ENCODE results near the gene TRAK2. TPM values are rescaled to one million over a fixed set of nuclear protein-coding genes. Genes with fewer than 3 reads are reported as not detected.

The TRAK2 gene
- total and polyA plus RNA-seq, 2 of the 13 experiments (the other 11 are each of a cell fraction or from before 2014, with no cell fraction given), result 7.7 to 21.0 TPM

DNA sequence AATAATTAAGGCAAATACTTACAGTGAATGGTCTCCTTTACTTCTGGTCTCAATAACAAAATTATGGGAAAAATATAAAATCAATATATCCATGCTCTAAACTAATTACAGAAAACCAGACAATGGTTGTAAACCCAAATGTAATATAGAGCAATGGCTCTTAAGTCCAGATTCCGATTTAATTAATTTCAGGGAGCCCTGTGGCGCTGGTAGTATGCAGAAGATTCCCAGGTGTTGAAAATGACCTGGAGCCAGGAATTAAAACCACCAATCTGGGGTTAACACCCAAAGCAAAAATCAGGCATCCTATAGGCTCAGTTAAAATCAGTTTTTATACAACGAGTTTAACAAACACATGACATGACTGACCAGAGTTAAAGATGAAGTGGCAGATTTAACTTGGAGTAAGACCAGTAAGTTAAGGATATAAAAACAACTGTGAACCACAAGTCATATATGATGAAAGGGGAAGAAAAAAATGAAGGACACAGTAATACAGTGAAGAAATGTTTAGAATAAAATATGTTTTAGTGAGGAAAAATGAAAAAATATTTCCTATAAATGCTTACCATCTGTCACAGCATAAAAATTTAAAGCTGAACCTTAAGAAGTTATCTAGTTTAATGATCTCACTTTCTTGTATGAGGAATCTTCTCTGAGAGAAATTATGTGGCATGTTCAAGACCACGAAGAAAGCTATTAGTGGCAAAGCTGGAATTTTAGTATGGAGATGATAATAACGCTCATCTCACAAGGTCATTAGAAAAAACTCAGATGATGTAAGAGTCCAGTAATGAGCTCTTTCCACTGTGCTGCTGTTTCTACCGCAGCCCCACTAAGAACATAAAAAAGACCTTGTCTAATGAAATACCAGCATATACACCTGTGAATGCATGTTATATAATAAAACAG is 48.4 kb downstream of the TRAK2 start (continued):
- TF ChIP-seq, protein P1, sequence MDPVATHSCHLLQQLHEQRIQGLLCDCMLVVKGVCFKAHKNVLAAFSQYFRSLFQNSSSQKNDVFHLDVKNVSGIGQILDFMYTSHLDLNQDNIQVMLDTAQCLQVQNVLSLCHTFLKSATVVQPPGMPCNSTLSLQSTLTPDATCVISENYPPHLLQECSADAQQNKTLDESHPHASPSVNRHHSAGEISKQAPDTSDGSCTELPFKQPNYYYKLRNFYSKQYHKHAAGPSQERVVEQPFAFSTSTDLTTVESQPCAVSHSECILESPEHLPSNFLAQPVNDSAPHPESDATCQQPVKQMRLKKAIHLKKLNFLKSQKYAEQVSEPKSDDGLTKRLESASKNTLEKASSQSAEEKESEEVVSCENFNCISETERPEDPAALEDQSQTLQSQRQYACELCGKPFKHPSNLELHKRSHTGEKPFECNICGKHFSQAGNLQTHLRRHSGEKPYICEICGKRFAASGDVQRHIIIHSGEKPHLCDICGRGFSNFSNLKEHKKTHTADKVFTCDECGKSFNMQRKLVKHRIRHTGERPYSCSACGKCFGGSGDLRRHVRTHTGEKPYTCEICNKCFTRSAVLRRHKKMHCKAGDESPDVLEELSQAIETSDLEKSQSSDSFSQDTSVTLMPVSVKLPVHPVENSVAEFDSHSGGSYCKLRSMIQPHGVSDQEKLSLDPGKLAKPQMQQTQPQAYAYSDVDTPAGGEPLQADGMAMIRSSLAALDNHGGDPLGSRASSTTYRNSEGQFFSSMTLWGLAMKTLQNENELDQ (CRISPR knock-in tag; IDR thresholded peaks at IDR 0.05; ENCODE audit: borderline replicate concordance), result no peak
- TF ChIP-seq REPIN1 (CRISPR knock-in tag; IDR thresholded peaks at IDR 0.05; ENCODE audit: borderline replicate concordance, low read depth), result no peak
- no peak for TF ChIP-seq AKAP8 (CRISPR knock-in tag; IDR thresholded peaks at IDR 0.05)
- no peak for TF ChIP-seq NFIC (IDR thresholded peaks at IDR 0.05; ENCODE audit: low read length)
- TF ChIP-seq PLRG1 (conservative IDR thresholded peaks at IDR 0.05), result no peak

DNA sequence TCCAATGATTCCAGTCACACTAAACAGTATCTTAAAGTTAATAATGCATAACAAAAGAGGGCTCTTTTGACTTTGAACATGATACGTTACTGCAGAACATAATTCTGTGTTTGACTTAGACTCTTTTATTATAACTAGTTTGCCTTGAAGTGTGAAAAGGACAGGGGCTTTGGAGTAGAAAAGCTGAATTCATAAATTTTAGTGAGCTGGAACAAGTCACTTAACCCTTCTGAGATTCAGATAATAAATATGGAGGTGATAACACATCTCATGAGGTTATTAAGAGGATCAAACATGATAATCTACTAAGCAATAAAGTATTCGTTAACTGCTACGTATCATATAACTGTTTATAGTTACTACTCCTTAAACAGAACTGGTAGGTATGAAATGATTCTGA is 49.4 kb downstream of the TRAK2 start:
- ATAC-seq, result no peak
- no peaks in the 10 kb centered on the region for H3K79me2 ChIP-seq (ENCODE audit: insufficient read depth, low read length)
- no peaks in the 10 kb centered on the region for H3K27me3 ChIP-seq (ENCODE audit: control insufficient read depth in 1 of 2, insufficient read depth in 2 of 2, low read length in 2 of 2)
- CTCF ChIA-PET (ENCODE audit: low intra/inter-chr PET ratio, low total read pairs), result no interaction called here
- H3K9ac ChIP-seq (ENCODE audit: insufficient read depth, low read depth, low read length), result no peak overlapping the region
- 98% methylated on average over 3 of the region's 3 CpGs for WGBS (ENCODE audit: low lambda C conversion rate)
- in situ Hi-C loops (cut with HindIII; ENCODE audit: extremely low pct_ligation_motif_present, low pct_unique_long_range_greater_than_20kb) (no loop called here), intact Hi-C loops (cut with micrococcal nuclease; ENCODE audit: unreplicated experiment) (no loop called here)
- POLR2A ChIA-PET, result no interaction called here
- FAIRE-seq, result no peak
- H3K4me1 ChIP-seq (ENCODE audit: insufficient read depth, low read length), result peaks cover 18% of the 10 kb centered on the region
- H3K9me3 ChIP-seq (ENCODE audit: low read length), result no peaks in the 10 kb centered on the region
- no peaks in the 10 kb centered on the region for H4K20me1 ChIP-seq (ENCODE audit: insufficient read depth, low read length)
- DNase-seq (ENCODE audit: low spot score), result no peak
- H3K36me3 ChIP-seq (replicated peaks in 1 of 2; ENCODE audit: control insufficient read depth in 1 of 2, insufficient read depth in 2 of 2, low read length in 2 of 2), result peaks cover 4 to 24% of the 10 kb centered on the region in 2 experiments
- H3K4me3 ChIP-seq (replicated peaks in 1 of 3; ENCODE audit: insufficient read depth in 1 of 3, low read depth in 2 of 3, low read length in 3 of 3), result no peak overlapping the region
- no TSS peak for BruUV-seq (replicated peaks)
- no peak overlapping the region for H3K4me2 ChIP-seq (ENCODE audit: low read depth, low read length)
- no peak overlapping the region for H2AFZ ChIP-seq (ENCODE audit: low read length)
- no peak overlapping the region for H3K27ac ChIP-seq (ENCODE audit: extremely low read length, insufficient read depth, low read length)
- TF ChIP-seq HCFC1 (IDR thresholded peaks at IDR 0.05; ENCODE audit: low read depth, low read length) (no peak), CBX2 (IDR thresholded peaks at IDR 0.05; ENCODE audit: low read depth, low read length) (no peak), CBX2 (CRISPR knock-in tag; IDR thresholded peaks at IDR 0.05; ENCODE audit: low read depth) (no peak), RAD51 (IDR thresholded peaks at IDR 0.05; ENCODE audit: borderline replicate concordance) (no peak), ZNF17 (CRISPR knock-in tag; IDR thresholded peaks at IDR 0.05) (no peak), ZNF121 (CRISPR knock-in tag; IDR thresholded peaks at IDR 0.05) (no peak), SMARCE1 (IDR thresholded peaks at IDR 0.05; ENCODE audit: borderline replicate concordance) (no peak), ZNF44 (CRISPR knock-in tag; IDR thresholded peaks at IDR 0.05) (no peak), ZNF468 (CRISPR knock-in tag; IDR thresholded peaks at IDR 0.05) (no peak)
- TF ChIP-seq, protein P2, sequence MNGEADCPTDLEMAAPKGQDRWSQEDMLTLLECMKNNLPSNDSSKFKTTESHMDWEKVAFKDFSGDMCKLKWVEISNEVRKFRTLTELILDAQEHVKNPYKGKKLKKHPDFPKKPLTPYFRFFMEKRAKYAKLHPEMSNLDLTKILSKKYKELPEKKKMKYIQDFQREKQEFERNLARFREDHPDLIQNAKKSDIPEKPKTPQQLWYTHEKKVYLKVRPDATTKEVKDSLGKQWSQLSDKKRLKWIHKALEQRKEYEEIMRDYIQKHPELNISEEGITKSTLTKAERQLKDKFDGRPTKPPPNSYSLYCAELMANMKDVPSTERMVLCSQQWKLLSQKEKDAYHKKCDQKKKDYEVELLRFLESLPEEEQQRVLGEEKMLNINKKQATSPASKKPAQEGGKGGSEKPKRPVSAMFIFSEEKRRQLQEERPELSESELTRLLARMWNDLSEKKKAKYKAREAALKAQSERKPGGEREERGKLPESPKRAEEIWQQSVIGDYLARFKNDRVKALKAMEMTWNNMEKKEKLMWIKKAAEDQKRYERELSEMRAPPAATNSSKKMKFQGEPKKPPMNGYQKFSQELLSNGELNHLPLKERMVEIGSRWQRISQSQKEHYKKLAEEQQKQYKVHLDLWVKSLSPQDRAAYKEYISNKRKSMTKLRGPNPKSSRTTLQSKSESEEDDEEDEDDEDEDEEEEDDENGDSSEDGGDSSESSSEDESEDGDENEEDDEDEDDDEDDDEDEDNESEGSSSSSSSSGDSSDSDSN (CRISPR knock-in tag; IDR thresholded peaks at IDR 0.05), result no peak
- TF ChIP-seq, protein P3, sequence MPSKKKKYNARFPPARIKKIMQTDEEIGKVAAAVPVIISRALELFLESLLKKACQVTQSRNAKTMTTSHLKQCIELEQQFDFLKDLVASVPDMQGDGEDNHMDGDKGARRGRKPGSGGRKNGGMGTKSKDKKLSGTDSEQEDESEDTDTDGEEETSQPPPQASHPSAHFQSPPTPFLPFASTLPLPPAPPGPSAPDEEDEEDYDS (CRISPR knock-in tag; IDR thresholded peaks at IDR 0.05), result no peak
- TF ChIP-seq, protein P1 (CRISPR knock-in tag; IDR thresholded peaks at IDR 0.05; ENCODE audit: borderline replicate concordance), result no peak

All from HepG2 (cell line).